Spinal cord (tissue), 10 donors: ENCODE measurements around the gene NLRP6. TPM values are rescaled to one million over a fixed set of nuclear protein-coding genes. Genes with fewer than 3 reads are reported as not detected.

ENCODE experiments used
- DNase-seq, 6 donors: peaks; one replicate each; pipeline versions ENCODE4 v3.0.0 to v3.0.0-alpha.2; 2013 to 2015; ENCODE audit warnings: low spot score in 6 of 6, low read depth in 4 of 6
- H3K27ac ChIP-seq: one replicate; pipeline ENCODE4 v1.5.1; 2013; ENCODE audit warnings: low read depth, low read length, control low read depth
- H3K27me3 ChIP-seq: one replicate; pipeline ENCODE4 v1.6.1; 2013; ENCODE audit warnings: low read length; ENCODE audit not compliant: control insufficient read depth, insufficient read depth
- H3K36me3 ChIP-seq: one replicate; pipeline ENCODE4 v1.6.1; 2013; ENCODE audit warnings: low read length; ENCODE audit not compliant: control insufficient read depth, insufficient read depth
- H3K4me1 ChIP-seq: one replicate; pipeline ENCODE4 v1.6.1; 2013; ENCODE audit warnings: low read length; ENCODE audit not compliant: control insufficient read depth, insufficient read depth
- H3K4me3 ChIP-seq: one replicate; pipeline ENCODE4 v1.5.1; 2013; ENCODE audit warnings: low read depth, low read length, control low read depth
- H3K9me3 ChIP-seq: one replicate; pipeline ENCODE4 v1.6.1; 2013; ENCODE audit warnings: low read length; ENCODE audit not compliant: control insufficient read depth, insufficient read depth
- WGBS: methylation state at CpG from one replicate; pipeline ENCODE4 v1.1.5; 2013; ENCODE audit warnings: missing lambda C conversion rate; ENCODE audit not compliant: insufficient coverage; 5-methylcytosine and 5-hydroxymethylcytosine counted together
- polyA plus RNA-seq, 2 donors: library from polyadenylated mRNA; unstranded; fragments of 120-200 nt; gene quantifications; one replicate each; pipeline ENCODE4 v1.2.1, GENCODE V29; 2013; ENCODE audit not compliant: insufficient read length in 2 of 2
- total RNA-seq, 2 donors: library from RNA; depleted of rRNA in 1 of 2; stranded (reverse); fragments of 120-200 nt in 1 of 2; fragments of >200 nt in 1 of 2; gene quantifications; one replicate each; pipeline versions ENCODE4 v1.2.3 to v1.2.4, GENCODE V29; 2013 to 2014
- donor health status: healthy.

The NLRP6 gene
- total and polyA plus RNA-seq, 4 donors, result not detected

DNA sequence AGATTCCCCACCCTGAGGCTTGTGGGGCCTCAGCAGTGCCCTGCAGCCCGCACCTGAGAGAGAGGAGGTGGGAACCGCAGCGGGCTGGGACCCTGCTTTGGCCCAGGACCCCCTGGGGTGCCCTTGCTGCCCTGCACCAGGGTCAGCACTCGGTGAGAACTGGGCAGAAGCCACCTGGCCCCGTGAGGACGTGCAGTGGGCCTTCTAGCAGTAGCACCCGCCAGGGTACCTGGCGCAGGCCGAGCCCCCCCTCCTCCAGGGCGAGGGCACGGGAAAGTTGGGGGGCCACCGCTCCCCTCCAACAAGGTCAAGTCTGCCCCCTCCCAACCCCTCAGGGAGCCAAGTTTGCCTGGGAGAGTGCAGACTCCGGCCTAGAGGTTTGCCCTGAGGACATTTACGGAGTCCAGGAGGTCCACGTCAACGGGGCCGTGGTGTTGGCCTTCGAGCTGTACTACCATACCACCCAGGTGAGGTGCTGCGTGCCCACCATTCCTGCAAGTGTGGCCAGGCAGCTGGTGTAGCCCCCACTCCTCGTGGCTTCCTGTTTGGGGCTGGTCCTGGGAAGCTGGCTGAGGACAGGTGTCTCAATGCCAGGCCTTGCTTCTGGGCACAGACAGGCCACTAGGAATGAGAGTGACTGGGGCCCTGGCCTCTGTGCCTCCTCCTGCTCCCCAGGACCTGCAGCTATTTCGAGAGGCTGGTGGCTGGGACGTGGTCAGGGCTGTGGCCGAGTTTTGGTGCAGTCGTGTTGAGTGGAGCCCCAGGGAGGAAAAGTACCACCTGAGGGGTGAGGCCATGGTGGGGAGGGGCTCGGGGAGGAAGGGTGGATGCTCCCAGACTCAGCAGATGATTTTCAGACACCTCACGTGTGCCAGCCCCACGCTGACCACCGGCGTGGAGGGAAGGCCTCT, 14.3 kb downstream of the NLRP6 start:
- Histone ChIP-seq H3K9me3 (no peaks in the 10 kb centered on the region), H3K27me3 (peaks cover 16% of the 10 kb centered on the region), H3K4me3 (no peak overlapping the region), H3K27ac (no peak overlapping the region), H3K4me1 (peaks cover 16% of the 10 kb centered on the region), H3K36me3 (peaks cover 19% of the 10 kb centered on the region)
- 93% methylated on average over 28 of the region's 29 CpGs for WGBS
- DNase-seq, result no peak

DNA sequence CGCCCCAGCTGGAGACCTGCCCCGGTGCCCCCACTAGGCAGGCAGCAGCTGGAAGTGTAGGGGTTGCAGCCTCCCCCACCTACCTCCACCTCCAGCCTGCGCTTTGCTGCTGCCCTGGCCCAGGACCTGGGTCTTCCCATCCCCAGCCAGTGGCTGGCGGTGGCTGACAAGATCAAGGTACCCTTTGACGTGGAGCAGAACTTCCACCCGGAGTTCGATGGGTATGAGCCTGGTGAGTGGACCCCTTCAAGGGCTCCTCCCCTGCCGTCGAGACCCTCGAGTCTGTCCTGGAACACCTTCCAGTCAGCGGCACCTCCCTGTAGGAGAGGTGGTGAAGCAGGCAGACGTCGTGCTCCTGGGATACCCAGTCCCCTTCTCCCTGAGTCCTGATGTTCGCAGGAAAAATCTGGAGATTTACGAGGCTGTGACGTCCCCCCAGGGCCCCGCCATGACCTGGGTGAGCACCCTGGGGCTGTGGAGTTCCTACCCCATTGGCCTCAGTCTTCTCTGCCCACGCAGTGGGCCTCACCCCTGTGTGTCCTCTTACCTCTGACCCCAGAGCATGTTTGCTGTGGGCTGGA, 15.2 kb downstream of the NLRP6 start:
- 93% methylated on average over 15 of the region's 18 CpGs for WGBS
- H3K4me1 ChIP-seq, result peaks cover 10% of the 10 kb centered on the region
- H3K36me3 ChIP-seq, result peaks cover 19% of the 10 kb centered on the region
- no peak overlapping the region for H3K27ac ChIP-seq
- no peak for DNase-seq
- no peak overlapping the region for H3K4me3 ChIP-seq
- H3K9me3 ChIP-seq, result no peaks in the 10 kb centered on the region
- H3K27me3 ChIP-seq, result peaks cover 7% of the 10 kb centered on the region

DNA sequence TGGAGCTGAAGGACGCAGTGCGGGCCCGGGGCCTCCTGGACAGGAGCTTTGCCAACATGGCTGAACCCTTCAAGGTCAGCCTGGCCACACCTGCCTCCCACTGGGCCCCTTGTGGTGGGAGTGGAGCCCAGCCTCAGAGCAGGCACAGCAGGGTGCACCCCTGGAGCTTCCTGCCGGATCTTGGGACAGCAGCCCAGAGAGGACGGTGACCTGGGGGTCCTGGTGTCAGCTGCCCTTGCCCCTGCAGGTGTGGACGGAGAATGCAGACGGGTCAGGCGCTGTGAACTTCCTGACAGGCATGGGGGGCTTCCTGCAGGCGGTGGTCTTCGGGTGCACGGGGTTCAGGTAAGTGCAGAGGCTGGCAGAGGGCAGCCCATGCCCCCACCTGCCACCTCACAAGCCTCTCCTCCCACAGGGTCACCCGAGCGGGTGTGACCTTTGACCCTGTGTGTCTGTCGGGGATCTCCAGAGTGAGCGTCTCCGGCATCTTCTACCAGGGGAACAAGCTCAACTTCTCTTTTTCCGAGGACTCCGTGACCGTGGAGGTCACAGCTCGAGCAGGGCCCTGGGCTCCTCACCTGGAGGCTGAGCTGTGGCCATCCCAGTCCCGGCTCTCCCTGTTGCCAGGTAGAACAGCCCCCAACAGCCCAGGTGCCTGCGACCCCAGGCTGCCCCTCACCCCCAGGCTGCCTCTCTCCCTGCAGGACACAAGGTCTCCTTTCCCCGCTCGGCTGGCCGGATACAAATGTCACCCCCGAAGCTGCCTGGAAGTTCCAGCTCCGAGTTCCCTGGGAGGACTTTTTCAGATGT, 15.8 kb downstream of the NLRP6 start:
- Histone ChIP-seq H3K36me3 (peaks cover 19% of the 10 kb centered on the region), H3K4me1 (peaks cover 8% of the 10 kb centered on the region), H3K9me3 (no peaks in the 10 kb centered on the region), H3K27ac (no peak overlapping the region), H3K4me3 (no peak overlapping the region), H3K27me3 (peaks cover 5% of the 10 kb centered on the region)
- DNase-seq, result no peak
- 89% methylated on average over 27 of the region's 27 CpGs for whole genome bisulfite sequencing

DNA sequence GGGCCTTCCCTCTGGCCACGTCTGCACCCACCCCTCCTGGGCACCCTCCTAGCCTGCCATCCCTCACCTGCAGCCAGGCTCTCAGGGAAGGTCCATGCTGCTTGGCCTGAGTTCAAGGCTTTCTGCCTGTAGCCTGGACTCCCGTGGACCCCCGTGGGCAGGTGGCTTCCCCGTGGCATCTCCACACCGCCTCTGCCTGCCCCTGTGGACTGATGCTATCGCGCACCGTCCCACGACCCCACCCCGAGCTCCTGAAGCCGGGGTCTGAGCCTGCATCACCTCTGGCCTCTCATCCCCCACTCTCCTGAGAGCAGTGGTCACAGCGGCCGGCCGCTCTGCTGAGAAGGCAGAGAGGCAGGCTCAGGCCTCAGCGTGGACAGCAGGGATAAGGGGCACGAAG, 16.6 kb downstream of the NLRP6 start:
- no peak overlapping the region for H3K4me3 ChIP-seq
- no peak for DNase-seq
- WGBS, result 95% methylated on average over 16 of the region's 16 CpGs
- H3K9me3 ChIP-seq, result no peaks in the 10 kb centered on the region
- H3K36me3 ChIP-seq, result peaks cover 19% of the 10 kb centered on the region
- H3K27ac ChIP-seq, result no peak overlapping the region
- H3K27me3 ChIP-seq, result peaks cover under 1% of the 10 kb centered on the region
- peaks cover 5% of the 10 kb centered on the region for H3K4me1 ChIP-seq

DNA sequence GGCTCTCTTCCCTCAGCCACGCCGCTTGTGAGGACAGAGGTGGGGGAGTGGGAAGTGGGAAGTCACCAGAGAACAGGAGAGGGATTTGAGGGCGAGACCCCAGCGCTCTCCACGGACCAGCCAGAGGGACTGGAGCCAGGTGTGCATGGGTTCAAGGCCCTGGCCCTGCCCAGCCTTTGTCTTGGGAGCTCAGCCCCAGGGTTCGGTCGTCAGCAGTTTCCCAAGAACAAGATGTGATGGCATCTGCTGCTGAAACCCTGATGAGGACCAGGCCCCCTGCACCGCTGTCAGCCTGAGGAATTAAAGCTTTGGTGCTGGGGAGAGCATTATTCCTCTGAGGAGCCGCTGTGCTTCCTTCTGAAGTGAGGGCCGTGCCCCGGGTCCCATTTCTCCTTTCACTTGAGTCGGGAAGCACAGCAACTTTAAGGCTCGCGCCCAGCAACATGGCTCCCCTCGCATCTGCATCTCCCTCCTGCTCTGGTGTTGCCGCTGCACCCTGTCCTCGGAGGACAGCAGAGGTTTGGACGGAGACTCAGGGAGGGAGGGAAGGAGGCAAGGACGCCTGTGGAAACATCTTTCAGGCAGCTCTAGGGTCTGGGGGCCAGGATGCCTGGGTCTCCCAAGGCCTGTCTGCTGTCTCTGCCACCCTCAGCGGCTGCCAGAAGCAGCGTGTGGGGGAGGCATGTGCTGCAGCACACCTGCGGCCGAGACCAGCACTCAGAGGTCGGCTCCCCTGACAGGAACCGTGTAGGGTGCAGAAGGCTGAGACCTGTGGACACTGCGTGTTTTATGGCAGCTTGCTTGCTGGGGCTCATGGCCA, 17.4 kb downstream of the NLRP6 start:
- Histone ChIP-seq H3K4me1 (peaks cover 8% of the 10 kb centered on the region), H3K4me3 (no peak overlapping the region), H3K27me3 (peaks cover 2% of the 10 kb centered on the region), H3K27ac (no peak overlapping the region), H3K9me3 (no peaks in the 10 kb centered on the region), H3K36me3 (peaks cover 13% of the 10 kb centered on the region)
- 84% methylated on average over 26 of the region's 26 CpGs for WGBS
- DNase-seq, result no peak

DNA sequence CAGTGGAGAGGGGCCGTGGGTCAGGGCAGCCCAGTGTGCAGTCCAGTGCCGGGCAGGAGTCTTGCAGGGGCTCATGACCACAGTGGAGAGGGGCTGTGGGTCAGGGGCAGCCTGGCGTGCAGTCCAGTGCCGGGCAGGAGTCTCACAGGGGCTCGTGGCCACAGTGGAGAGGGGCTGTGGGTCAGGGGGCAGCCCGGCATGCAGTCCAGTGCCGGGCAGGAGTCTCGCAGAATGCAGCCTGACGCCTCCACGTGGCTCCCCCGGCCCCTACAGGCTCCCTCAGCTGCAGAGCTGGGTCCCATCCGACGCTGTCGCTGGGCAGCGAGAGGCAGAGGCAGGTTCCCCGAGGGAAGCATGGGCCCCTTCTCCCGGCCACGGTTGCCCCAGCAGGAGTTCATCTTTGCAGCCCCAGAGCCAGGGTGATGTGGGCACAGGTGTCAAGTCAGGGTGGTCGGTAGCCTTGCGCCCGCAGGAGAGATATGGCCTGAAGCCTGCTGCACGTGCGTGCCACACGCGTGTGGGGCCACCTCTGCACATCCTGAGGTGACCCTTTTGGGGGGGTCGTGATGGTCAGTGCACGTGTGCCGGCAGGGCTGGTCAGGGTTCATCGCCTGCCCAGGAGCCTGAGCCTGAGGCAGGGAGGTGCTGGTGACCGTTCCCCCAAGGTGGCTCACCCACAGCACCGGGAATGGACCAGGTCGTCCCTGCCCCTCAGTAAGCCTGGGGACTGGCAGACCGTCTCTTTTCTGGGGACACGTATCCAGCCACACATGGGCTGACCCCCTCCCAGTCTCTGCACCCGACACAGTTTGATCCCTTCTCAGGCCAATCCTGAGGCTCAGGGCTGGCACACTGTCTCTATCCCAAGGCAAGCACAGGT, 18.2 kb downstream of the NLRP6 start:
- H3K4me1 ChIP-seq, result peaks cover 8% of the 10 kb centered on the region
- DNase-seq, result no peak
- 83% methylated on average over 35 of the region's 35 CpGs for WGBS
- H3K27me3 ChIP-seq, result peaks cover 2% of the 10 kb centered on the region
- H3K27ac ChIP-seq, result no peak overlapping the region
- no peaks in the 10 kb centered on the region for H3K9me3 ChIP-seq
- H3K4me3 ChIP-seq, result no peak overlapping the region
- H3K36me3 ChIP-seq, result peaks cover 11% of the 10 kb centered on the region

DNA sequence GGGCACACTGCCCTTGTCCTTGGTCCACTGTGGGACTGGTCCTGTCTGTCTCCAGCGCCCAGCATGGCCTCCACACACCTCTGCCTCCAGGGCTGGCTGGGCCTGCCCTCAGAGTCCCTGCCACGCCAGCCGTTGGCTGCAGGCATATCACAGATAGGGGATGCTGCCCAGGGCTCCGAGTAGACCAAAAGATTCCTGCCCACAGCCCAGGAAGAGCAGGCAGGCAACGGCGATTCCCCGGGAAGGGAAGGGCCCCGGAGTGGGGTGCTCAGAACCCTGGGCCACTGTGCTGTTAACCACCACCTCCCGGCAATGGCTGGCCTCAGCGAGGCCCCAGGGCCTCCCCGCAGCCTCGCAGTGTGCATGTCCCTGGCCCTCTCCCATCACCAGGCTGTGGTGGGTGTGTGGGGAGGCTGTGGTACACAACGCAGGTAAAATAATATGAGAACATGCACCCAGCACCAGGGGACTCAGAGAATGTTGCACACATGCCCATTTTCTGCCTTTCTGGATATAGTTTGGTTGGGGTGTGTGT, 18.9 kb downstream of the NLRP6 start:
- Histone ChIP-seq H3K9me3 (no peaks in the 10 kb centered on the region), H3K36me3 (peaks cover 8% of the 10 kb centered on the region), H3K27me3 (peaks cover 2% of the 10 kb centered on the region), H3K4me1 (peaks cover 8% of the 10 kb centered on the region), H3K4me3 (no peak overlapping the region), H3K27ac (no peak overlapping the region)
- WGBS, result 76% methylated on average over 11 of the region's 13 CpGs
- DNase-seq, result no peak

DNA sequence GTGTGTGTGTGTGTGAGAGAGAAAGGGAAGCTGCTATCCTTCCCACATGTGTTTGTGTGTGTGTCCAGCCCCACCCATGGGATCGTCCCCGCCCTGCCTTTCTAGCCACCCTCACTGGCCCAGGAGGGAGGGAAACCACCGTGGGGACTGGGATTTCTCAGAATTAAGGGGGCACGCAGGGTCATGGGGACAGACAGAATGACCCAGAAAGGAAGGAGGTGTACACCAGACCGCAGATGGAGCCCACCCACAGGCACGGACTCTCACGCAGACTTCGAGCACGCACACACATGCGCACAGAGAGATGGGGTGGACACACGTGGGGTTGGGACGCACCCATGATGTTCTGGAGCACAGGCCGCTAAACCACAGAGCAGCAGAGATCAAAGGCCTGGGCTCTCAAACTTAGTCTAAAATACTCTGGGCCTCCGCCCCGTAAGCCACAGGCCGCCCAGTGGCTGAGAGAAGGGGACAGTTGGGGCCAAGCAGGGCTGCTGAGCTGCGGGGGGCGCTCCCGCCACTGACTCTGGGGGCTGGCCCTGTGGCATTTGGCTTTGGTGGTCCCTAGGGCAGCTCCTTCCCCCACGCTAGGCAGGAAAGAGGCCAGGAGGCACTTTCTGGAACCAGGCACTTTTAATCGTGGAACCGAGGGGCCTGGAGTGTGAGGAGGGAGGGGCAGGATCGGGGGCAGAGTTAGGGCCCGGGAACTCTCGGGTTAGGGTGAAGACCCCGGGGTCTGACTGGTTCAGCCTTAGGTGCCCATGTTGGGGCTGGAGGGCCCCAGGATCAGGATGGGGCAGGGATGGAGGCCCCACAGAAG, 19.6 kb downstream of the NLRP6 start:
- DNase-seq, result no peak
- peaks cover 8% of the 10 kb centered on the region for H3K4me1 ChIP-seq
- no peaks in the 10 kb centered on the region for H3K9me3 ChIP-seq
- peaks cover 2% of the 10 kb centered on the region for H3K27me3 ChIP-seq
- WGBS, result 84% methylated on average over 23 of the region's 26 CpGs
- peaks cover 5% of the 10 kb centered on the region for H3K36me3 ChIP-seq
- H3K4me3 ChIP-seq, result no peak overlapping the region
- no peak overlapping the region for H3K27ac ChIP-seq
